Measurements from ENCODE around the gene CBX4. TPM values are rescaled to one million over a fixed set of nuclear protein-coding genes. Genes with fewer than 3 reads are reported as not detected.

The CBX4 gene
- total RNA-seq, 4 donors from 2014 or later: 11.6 to 15.3 (median 14.4) TPM

GRCh38 chr17:79785900-79786810 is 53.1 kb downstream of the CBX4 start:
- 92 to 93% methylated on average over 13 to 15 of the region's 15 CpGs for WGBS, 2 donors
- Histone ChIP-seq H3K27ac (no peak overlapping the region), H3K27me3 (peaks cover 4 to 71% of the 10 kb centered on the region in 2 donors), H3K9me3 (no peaks in the 10 kb centered on the region), H3K4me1 (peaks cover 0 to 20% (median 7%) of the 10 kb centered on the region in 4 donors), H3K4me3 (no peak overlapping the region), H3K36me3 (peaks cover 0 to 34% (median 0%) of the 10 kb centered on the region in 3 donors)
- TF ChIP-seq EP300 (IDR thresholded peaks at IDR 0.05): no peak
- TF ChIP-seq POLR2A (IDR thresholded peaks at IDR 0.05): no peak
- TF ChIP-seq CTCF (IDR thresholded peaks at IDR 0.05): no peak
- no peak for DNase-seq (ENCODE audit: low spot score in 2 of 2)

GRCh38 chr17:79785017-79785899 is 54.0 kb downstream of the CBX4 start:
- TF ChIP-seq POLR2A (IDR thresholded peaks at IDR 0.05) (no peak), CTCF (IDR thresholded peaks at IDR 0.05) (no peak)
- Histone ChIP-seq H3K4me3 (no peak overlapping the region), H3K9me3 (no peaks in the 10 kb centered on the region), H3K36me3 (peaks cover 0 to 34% (median 0%) of the 10 kb centered on the region in 3 donors), H3K27ac (no peak overlapping the region), H3K4me1 (peaks cover 0 to 11% (median 4%) of the 10 kb centered on the region in 4 donors), H3K27me3 (peaks cover 0 to 62% of the 10 kb centered on the region in 2 donors)
- 92 to 97% methylated on average over 14 to 17 of the region's 17 CpGs for WGBS, 2 donors
- no peak for DNase-seq (ENCODE audit: low spot score in 2 of 2)

- Histone ChIP-seq H3K27ac (no peak overlapping the region), H3K27me3 (peaks cover 0 to 57% of the 10 kb centered on the region in 2 donors), H3K9me3 (no peaks in the 10 kb centered on the region), H3K4me3 (no peak overlapping the region), H3K36me3 (peaks cover 0 to 34% (median 0%) of the 10 kb centered on the region in 3 donors), H3K4me1 (peaks cover 0 to 3% (median under 1%) of the 10 kb centered on the region in 4 donors)
- DNase-seq (ENCODE audit: low spot score in 2 of 2): no peak
- 92 to 93% methylated on average over 16 to 25 of the region's 31 CpGs for WGBS, 2 donors
- no peak for TF ChIP-seq EP300 (IDR thresholded peaks at IDR 0.05)
- no peak for TF ChIP-seq POLR2A (IDR thresholded peaks at IDR 0.05)
- no peak for TF ChIP-seq CTCF (IDR thresholded peaks at IDR 0.05)
Measured at GRCh38 chr17:79784353-79785016, 54.8 kb downstream of the CBX4 start.

DNA sequence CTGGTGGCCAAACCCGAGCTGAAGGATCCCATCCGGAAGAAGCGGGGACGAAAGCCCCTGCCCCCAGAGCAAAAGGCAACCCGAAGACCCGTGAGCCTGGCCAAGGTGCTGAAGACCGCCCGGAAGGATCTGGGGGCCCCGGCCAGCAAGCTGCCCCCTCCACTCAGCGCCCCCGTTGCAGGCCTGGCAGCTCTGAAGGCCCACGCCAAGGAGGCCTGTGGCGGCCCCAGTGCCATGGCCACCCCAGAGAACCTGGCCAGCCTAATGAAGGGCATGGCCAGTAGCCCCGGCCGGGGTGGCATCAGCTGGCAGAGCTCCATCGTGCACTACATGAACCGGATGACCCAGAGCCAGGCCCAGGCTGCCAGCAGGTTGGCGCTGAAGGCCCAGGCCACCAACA is 55.3 kb downstream of the CBX4 start:
- H3K36me3 ChIP-seq: peaks cover 0 to 34% (median 0%) of the 10 kb centered on the region in 3 donors
- H3K4me1 ChIP-seq: peaks cover 0 to 5% (median 0%) of the 10 kb centered on the region in 4 donors
- H3K9me3 ChIP-seq: no peaks in the 10 kb centered on the region
- DNase-seq (ENCODE audit: low spot score in 2 of 2): no peak
- H3K27ac ChIP-seq: no peak overlapping the region
- TF ChIP-seq CTCF (IDR thresholded peaks at IDR 0.05) (no peak), EP300 (IDR thresholded peaks at IDR 0.05) (no peak), POLR2A (IDR thresholded peaks at IDR 0.05) (no peak)
- peaks cover 4 to 57% of the 10 kb centered on the region in 2 donors for H3K27me3 ChIP-seq
- WGBS, 2 donors: 90 to 98% methylated on average over 7 to 16 of the region's 18 CpGs
- no peak overlapping the region for H3K4me3 ChIP-seq

Other genes starting within 250 kb of the CBX4 start
- gene RBFOX3, start 228.4 kb downstream of the CBX4 start, total RNA-seq: not detected
- not detected for gene ENPP7, start 108.5 kb downstream of the CBX4 start, total RNA-seq
- gene CBX2, start 61.3 kb downstream of the CBX4 start, total RNA-seq: 1 to 10 TPM; 2.4 to 5.9 (median 4.5) TPM
- 1 to 10 TPM in 1 of 4 donors, under 1 TPM in 2, not detected in 1; 0.84 to 4.2 (median 0.87) TPM for gene CBX8, start 42.4 kb downstream of the CBX4 start, total RNA-seq
- gene TBC1D16, start 196.4 kb upstream of the CBX4 start, total RNA-seq: 10 to 100 TPM; 48.3 to 68.4 (median 58.1) TPM
- gene CCDC40, start 197.2 kb upstream of the CBX4 start, total RNA-seq: 10 to 100 TPM in 3 of 4 donors, 1 to 10 TPM in 1; 7.1 to 13.8 (median 12.0) TPM